Glomerular visceral epithelial cell (primary cell): ENCODE measurements around the gene PDS5A.
"Not testable (repeated sequence)": the region's sequence is repeated elsewhere in the genome, so short reads cannot be mapped to it uniquely, and the experiment has no call there.

Experiments
- DNase-seq: peaks from one replicate; pipeline ENCODE4 v3.0.0-alpha.2; 2016; ENCODE audit errors: extremely low spot score

PDS5A gene

DNA sequence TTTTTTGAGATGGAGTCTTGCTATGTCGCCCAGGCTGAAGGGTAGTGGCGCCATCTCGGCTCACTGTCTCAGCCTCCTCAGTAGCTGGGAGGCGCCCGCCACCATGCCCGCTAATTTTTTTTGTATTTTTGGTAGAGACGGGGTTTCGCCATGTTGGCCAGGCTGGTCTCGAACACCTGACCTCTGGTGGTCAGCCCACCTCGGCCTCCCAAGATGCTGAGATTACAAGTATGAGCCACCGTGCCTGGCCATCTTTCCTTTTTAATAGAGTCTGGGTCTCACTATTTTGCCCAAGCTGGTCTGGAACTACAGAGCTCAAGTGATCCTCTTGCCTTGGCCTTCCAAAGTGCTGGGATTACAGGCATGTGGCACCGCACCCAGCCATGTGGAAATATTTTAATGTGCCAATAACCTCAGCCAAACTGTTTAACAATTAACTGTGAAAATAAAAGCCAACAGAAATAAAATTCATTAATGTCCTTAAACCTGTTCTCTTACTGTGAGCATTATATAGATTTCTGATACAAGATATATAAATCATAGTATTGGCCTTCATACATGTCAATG is 16.3 kb downstream of the PDS5A start:
- no peak for DNase-seq

DNA sequence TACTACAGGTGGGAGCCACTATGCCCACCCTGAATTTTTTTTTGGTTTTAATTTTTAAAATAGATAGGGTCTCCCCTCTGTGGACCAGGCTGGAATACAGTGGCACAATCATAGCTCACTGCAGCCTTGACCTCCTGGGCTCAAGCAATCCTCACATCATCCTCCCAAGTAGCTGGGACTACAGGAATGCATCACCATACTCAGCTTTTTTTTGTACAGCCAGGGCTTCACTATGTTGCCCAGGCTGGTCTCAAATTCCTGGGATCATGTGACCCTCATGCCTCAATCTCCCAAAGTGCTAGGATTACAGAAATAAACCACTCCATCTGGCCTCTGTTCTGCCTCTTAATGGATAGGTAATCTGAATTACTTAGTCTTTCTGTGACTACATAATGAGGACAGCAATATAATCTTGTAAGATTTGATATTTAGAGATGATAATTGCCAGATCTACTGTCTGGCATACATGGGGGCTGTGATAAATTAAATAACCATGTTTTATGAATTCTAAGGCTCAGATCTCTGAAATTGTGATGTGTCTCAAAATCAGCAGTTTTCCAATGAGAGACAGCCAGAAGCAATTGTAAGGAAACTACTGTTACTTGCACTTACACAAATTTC is 26.7 kb downstream of the PDS5A start:
- no peak for DNase-seq

DNA sequence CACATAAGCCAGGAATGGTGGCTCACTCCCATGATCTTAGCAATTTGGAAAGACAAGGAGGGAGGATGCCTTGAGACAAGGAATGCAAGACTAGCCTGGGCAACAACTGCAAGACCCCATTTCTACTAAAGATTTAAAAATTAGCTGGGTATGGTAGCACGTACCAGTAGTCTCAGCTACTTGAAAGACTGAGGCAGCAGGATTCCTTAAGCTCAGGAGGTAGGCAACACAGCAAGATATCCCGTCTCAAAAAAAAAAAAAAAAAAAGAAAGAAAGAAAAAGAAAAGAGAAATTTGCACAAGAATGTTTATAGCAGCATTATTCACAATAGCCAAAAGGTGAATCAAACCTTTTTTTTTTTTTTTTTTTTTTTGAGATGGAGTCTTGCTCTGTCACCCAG is 29.7 kb downstream of the PDS5A start:
- DNase-seq, result no peak

DNA sequence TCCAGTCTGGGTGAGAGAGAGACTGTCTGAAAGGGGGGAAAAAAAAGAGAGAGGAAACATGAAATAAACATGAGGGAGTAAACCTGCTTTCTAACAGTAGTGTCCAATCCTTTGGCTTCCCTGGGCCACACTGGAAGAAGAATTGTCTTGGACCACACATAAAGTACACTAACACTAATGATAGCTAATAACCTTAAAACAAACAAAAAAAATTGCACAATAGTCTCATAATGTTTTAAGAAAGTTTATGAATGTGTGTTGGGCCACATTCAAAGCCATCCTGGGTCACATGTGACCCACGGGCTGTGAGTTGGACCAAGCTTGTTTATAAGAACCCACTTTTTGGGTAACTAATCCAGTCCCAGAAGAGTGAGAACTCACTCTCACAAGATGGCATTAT is 30.3 kb downstream of the PDS5A start:
- no peak for DNase-seq

DNA sequence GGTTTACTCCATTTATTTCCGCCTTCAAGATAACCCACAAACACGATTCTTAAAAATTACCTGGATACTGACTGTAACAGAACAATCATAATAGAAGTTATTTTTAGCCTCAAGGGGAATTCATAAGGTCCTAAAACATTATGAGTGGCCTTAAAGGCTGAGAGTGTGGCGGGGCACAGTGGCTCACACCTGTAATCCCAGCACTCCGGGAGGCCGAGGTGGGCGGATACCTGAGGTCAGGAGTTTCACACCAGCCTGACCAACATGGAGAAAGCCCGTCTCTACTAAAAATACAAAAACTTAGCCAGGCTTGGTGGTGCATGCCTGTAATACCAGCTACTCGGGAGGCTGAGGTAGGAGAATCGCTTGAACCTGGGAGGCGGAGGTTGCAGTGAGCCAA is 33.5 kb downstream of the PDS5A start:
- not testable (repeated sequence) for DNase-seq

DNA sequence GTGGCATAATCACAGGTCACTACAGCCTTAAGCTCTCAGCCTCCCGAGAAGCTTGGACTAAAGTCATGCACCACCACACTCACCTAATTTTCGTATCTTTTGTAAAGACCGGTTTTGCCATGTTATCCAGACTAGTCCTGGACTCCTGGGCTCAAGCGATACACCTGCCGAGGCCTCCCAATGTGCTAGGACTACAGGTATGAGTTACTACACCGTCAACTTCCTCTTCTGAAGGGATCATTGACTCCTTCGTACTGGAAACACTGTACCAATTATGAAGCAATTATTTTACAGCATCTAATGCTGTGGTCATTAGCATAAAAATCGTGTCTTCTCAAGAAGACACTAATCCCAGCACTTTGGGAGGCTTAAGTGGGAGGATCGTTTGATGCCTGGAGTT is 35.2 kb downstream of the PDS5A start:
- no peak for DNase-seq

DNA sequence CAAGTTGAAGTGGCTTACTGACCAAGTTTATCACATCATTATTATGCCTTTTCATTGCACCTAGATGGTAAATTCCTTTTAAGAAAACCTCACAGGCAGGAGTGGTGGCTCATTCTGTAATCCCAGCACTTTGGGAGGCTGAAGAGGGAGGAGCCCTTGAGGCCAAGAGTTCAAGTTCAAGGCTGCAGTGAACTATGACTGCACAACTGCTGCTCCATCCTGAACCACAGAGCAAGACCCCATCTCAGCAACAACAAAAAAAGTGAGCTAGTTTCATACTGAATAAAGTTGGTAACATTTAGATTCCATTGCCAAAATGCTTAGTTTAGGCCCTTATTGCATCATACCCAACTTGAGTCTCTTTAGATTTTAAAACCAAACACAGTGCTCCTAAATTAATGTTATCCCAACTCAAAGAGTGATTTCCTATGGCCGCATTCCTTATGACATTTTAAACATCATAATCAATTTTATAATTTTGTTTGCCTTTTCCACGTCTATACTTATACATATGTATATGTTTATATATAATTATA is 36.0 kb downstream of the PDS5A start:
- no peak for DNase-seq

DNA sequence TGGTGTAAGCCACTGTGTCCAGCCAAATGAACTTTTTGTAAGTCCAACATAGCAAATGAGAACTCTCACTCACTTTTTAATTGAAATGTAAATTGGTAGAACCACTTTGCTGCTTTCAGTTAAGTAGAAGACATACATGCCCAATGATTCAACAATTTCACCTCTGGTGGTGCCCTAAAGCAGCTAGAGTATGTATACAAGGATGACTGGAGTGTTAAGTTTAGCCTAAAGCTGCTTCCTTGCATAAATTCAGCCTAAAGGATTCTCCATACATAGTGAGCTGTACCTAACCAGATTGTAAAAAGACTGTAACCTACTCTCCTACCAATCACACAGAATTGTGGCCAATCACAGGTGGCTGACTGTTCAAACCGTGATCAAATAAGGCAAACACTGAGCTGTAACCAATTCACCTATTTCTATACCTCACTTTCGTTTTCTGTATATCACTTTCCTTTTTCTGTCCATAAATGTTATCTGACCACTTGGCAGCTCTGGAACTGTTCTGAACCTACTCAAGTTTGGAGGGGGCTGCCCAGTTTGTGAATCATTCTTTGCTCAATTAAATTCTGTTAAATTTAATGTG is 39.9 kb downstream of the PDS5A start:
- no peak for DNase-seq

DNA sequence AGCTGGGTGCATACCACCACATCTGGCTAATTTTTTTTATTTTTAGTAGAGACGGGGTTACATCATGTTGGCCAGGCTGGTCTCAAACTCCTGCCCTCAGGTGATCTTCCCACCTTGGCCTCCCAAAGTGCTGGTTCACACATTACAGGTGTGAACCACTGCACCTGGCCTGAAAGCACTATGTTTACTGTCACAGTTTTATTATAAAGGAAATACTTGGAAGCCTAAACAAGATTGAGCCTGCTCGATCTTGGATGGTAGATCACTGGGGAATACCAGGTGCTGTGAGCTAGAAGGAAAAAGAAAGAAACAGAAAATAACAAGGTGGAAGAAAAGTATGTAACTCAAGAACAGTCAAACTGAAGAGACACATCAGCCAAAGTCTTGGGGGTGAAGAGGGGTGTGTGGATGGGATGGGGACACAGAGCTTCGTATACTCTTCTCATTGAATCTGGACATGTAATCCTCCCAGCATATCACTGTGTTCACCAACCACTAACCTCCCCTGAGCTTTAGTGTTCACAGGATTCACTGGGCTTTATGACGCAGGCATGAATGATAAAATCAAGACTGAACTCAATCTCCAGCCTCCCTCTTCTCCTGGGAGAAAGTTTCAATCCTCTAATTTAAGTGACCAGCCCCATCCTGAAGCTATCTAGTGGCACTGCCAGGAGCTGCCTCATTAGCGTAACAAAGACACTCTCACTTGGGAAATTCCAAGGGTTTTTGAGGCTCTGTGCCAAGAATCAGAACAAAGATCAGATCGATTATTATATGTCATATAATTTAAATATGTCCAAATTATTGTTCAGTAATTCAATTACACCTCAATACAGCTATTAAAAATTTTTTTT is 40.9 kb downstream of the PDS5A start:
- DNase-seq, result no peak

DNA sequence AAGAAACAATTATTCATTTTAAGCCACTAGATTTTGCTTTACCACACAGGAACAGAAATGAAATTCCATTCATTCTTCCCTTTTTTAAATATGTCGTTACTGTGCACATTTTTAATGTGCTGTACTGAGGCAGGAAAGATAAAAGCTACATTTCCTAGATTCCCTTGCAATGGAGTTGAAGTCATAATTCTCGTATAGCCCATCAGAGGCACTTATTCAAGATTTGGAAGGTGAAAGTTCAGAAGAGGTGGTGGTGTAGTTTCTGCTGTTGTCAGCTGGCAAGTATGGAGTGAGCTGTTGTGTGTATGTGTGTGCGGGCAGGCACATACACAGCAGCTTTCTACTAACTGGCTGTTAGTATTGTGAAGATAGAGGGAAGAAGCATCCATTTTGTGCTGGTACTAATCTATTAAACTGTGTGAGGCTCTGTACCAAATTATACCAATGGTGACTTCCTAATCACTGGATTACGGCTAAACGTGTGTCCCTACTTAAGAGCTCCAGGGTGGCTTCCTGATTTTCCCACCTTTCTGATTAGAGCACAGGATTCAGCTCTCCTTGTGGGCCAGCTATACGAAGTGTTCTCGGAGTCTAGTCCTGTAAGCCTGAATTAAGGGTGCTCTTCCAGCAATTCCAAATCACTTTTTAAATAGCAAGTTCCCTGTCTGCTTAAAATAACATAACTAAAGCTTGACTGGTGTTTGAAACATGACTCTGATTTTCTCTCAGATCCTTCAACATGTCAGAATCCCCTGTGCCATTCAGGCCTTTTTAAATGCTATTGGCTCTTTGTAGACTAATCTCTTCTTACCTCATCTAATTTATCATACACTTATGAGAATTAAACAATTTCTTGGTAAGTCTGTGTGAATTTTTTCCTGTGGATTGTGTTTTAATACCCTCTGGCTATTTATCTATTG is 43.8 kb downstream of the PDS5A start:
- peak; percentile 20 for DNase-seq

DNA sequence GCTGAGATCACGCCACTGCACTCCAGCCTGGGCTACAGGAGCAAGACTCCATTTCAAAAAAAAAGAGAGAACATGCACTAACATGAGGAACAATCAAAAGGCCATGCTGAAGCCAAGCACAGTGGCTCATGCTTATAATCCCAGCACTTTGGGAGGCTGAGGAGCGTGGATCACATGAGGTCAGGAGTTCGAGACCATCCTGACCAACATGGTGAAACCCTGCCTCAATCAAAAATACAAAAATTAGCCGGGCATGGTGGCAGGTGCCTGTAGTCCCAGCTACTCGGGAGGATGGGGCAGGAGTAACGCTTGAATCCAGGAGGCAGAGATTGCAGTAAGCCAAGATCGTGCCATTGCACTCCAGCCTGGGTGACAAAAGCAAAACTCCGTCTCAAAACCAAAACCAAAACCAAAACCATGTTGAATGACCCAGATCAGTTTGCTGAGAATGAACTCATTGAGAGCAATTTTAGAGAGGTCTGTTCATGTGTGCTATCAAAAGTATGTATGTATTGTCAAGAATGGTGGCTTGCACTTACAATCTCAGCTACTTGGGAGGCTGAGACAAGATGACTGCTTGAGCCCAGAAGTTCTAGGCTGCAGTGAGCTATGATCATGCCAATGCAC is 44.8 kb downstream of the PDS5A start:
- DNase-seq, result no peak

DNA sequence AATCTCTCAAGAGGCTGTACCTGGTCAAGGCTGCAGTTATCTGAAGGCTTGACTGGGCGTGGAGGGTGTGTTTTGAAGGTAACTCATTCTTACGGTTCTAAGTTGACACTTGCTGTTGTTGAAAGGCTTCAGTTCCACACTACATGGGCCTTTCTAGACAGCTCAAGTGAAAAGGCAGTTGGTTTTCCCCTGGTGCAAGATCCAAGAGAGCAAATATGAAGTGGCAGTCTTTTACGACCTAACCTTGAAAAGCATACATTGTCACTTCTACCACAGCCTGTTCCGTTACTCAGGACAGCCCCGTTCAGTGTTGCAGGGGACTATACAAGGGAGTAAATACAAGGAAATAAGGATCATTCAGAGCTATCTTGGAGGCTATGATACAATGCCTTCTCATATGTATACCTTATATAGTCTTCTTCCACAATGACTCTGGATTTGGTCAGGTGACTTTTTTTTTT is 46.2 kb downstream of the PDS5A start:
- DNase-seq, result no peak

DNA sequence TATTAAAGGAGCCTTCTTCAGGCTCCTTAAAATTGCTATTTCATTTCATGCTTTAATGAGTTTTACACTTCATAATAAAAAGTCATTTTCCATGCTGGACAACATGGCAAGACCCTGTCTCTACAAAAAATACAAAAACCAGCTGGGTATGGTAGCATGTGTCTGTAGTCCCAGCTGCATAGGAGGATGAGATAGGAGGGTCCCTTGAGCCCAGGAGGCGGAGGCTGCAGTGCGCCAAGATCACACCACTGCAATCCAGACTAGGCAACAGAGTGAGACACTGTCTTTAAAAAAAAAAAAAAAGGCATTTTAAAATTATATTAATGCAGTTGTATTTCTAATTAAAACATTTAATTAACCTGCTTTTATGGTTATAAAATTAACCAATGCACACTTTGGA is 49.2 kb downstream of the PDS5A start:
- DNase-seq, result no peak

DNA sequence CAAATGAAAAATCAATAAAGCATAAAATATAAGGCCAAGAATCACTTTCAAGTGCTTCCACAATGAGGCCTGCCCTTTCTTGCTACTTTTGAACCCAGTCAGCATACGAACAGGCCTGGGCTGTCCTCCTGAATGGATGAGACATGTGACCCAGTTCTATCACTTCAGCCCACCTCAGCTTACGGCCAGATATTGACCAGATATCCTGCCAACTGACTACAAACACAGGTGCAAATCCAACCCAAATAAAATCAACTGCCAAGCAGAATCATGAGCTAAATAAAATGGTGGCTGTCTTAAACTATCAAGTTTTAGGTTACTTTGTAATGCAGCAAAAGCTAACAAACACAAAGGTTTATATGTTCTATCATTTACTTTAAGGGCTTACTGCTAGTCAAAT is 53.7 kb downstream of the PDS5A start:
- DNase-seq, result no peak

DNA sequence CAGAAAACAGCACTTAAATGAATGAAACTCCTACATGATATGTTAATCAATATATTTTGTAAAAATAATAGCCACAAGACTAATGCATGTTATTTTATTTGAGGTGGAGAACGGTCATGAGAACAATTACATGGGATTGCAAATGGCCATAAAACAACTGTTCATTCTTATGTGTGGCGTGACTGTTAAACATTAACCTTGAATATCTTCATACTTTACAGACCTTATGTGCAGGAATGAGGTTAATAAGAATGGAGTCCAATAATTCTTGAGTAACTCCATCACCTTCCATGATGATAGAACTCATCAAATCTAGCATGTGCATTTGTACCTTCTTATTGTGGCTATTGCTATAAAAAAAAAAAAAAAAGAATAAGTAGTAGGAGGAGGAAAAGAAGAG is 55.3 kb downstream of the PDS5A start:
- peak; percentile 15 for DNase-seq

DNA sequence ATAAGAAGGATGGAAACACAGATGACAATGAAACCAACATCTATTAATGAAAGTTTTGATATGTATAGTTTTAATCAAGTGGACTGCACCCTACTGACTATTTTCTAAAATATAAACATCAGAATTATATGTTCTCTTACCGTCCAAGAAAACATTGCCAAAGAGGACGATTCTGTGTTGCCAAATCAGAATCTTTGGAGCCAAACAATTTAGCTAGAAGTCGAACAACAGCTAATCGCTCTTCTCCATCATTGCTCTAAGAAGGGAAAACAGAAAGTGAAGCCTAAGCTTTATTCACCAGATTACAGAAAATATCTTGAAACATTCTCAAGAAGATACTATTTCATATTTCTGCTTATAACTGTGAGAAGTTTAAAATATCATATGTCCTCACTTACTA is 64.2 kb downstream of the PDS5A start:
- DNase-seq, result no peak

DNA sequence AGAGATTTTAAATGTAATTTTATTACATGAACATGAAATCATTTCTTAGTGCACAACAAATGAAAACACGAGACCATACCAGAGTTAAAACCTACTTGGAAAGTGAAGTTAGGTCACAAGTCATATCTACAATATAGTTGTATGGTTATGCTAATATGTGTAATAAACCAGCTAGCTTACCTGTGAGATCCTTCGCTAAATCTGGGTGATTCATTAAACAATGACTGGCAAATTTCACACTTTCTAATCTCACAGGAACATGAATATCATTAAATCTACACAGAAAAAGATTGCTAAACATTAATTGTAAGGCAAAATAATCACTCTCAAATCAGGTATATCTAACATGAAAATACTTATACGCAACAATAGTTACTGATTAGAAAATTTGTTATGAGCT is 67.6 kb downstream of the PDS5A start:
- no peak for DNase-seq

DNA sequence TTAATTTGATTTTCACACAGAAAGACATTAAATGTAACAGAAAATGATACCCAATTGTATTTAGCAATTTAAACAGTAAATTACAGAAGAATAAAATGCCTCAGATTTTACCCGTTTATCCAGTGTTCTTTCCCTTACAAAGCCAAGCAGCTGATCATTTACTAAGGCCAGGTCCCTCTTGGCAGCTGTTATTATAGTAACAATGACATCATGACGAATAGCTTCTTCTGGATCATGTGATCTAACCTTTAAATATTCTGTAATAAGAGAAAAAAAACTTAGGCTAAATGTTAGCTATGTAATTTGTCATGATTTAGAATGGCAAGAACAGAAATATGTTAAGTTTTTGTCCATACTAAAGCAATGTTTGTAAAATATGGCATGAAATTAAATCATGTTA is 69.4 kb downstream of the PDS5A start:
- DNase-seq, result peak; percentile 9

DNA sequence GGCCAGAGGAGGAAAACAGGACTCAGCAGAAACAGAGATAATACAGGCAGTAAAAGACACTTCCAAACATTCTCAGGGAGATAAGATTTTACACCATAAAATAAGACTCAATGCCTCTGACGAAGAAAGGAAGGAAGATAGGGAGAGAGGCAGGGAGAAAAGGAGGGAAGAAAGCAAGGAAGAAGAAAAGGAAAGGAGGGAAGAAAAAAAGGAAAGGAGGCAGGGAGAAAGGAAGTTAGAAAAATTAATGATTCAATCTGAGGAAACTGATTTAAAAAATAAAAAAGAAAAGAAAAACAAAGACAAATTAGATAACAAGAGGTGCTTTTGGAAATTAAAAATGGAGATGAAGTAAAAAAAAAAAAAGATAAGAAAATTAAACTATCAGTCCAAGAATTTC is 72.1 kb downstream of the PDS5A start:
- DNase-seq, result no peak

DNA sequence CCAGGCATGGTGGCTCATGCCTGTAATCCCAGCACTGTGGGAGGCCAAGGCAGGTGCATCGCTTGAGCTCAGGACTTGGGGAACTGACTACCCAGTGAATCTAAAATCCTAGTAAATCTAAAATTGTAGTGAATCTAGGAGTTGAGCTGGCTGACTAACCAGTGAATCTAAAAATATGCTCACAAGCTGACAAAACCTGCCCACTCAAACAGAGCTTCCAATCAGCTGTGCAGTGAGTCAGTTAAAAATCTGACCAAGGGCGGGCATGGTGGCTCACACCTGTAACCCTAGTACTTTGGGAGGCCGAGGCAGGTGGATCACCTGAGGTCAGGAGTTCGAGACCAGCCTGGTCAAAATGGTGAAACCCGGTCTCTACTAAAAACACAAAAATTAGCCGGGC is 72.7 kb downstream of the PDS5A start:
- DNase-seq, result not testable (repeated sequence)

DNA sequence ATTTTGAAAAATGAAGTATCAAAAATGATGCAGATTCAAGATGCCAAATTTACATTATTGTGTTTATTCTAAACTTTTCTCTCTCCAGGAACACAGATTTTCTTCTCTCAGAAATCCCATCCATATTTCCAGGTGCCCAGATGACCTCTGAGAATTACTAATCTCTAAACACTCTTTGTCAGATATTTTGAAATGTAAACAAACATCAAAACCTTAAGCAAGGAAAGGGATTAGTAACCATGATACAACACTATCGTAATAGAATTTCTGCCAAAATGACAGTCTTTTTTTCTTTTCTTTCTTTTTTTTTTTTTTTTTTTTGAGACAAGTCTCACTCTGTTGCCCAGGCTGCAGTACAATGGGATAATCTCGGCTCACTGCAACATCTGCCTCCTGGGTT is 76.7 kb downstream of the PDS5A start:
- DNase-seq, result no peak
